Spleen (tissue), 7 donors: ENCODE results near the gene HS3ST3B1.
A peak's percentile ranks its signal among the peaks of the same experiment; 100 is the strongest.

Source experiments
- POLR2A ChIP-seq, 3 donors: fragments of 450-650 bp; IDR thresholded peaks; one replicate each; pipeline ENCODE4 v1.5.1; 2017; ENCODE audit warnings: antibody characterized with exemption in 3 of 3, mild to moderate bottlenecking in 1 of 3
- POLR2AphosphoS5 ChIP-seq, 3 donors: sonication (generic); formaldehyde crosslinking; IDR thresholded peaks; one replicate each; pipeline ENCODE4 v1.5.1; 2017; ENCODE audit warnings: antibody characterized with exemption in 3 of 3
- TF ChIP-seq, protein P1 (sequence below), 11 experiments: fragments of 200-600 bp in 7 of 11; fragments of 450-650 bp in 4 of 11; sonication (generic) in 4 of 11; IDR thresholded peaks in 8 of 11; conservative IDR thresholded peaks in 3 of 11; 1 replicate in 7 of 11; 2 replicates in 4 of 11; pipeline versions ENCODE4 v1.4.0 to v1.8.0; 2016 to 2021; ENCODE audit warnings: antibody characterized with exemption in 11 of 11, inconsistent platforms in 4 of 11, mild to moderate bottlenecking in 1 of 11
- donor health status: DM: no; HTN: no; CAD: no; lungs with moderate emphysema.
- donor health status: DM: no; HTN: no; CAD: no.
- donor health status: DM: no; HTN: no; CAD: no.

DNA sequence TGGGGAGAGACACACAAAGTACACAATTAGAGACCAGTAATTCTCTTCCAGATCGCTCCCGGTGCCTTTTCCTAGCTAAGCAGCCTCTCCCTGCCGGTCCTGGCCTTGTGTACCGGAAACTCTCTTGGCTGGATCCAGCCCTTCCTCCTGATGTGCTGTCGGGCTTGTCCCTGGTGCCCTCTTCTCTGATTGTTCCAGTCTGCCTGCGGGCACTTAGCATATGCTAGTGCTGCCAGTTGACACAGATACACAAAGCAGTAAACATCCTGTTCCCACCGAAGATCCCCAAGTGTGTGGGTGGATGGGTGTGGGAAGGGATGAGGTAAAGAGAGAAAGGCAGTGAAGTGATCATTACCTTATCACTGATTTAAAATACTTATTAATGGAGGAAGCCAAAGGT is 9.7 kb downstream of the HS3ST3B1 start:
- TF ChIP-seq POLR2AphosphoS5 (IDR thresholded peaks at IDR 0.05) (peak in 2 of 3 donors; percentile 65 to 68), POLR2A (IDR thresholded peaks at IDR 0.05) (no peak)
- TF ChIP-seq, protein P1, sequence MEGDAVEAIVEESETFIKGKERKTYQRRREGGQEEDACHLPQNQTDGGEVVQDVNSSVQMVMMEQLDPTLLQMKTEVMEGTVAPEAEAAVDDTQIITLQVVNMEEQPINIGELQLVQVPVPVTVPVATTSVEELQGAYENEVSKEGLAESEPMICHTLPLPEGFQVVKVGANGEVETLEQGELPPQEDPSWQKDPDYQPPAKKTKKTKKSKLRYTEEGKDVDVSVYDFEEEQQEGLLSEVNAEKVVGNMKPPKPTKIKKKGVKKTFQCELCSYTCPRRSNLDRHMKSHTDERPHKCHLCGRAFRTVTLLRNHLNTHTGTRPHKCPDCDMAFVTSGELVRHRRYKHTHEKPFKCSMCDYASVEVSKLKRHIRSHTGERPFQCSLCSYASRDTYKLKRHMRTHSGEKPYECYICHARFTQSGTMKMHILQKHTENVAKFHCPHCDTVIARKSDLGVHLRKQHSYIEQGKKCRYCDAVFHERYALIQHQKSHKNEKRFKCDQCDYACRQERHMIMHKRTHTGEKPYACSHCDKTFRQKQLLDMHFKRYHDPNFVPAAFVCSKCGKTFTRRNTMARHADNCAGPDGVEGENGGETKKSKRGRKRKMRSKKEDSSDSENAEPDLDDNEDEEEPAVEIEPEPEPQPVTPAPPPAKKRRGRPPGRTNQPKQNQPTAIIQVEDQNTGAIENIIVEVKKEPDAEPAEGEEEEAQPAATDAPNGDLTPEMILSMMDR (IDR thresholded peaks at IDR 0.05 in 8 of 11, conservative IDR thresholded peaks at IDR 0.05 in 3 of 11), result no peak
